Measurements from ENCODE around the gene ARFRP1.

Gene ARFRP1

GRCh38 chr20:63707558-63708300, at the start of gene ARFRP1, which contains the start of gene ZGPAT:
TSS of gene ARFRP1 (minus strand) at chr20:63707976. CDS start at chr20:63707091, 885 bp downstream.
TSS of gene ZGPAT (plus strand) at chr20:63708039. CDS start at chr20:63708581, 542 bp downstream.
- peak; percentile 80 to 84 for DNase-seq

- DNase-seq: no peak
Measured at GRCh38 chr20:63756648-63756991, 48.8 kb upstream of the ARFRP1 start.

- DNase-seq: no peak
Measured at GRCh38 chr20:63755933-63756647, 48.3 kb upstream of the ARFRP1 start.

- DNase-seq: no peak
Measured at GRCh38 chr20:63754008-63754407, 46.2 kb upstream of the ARFRP1 start.

- DNase-seq: no peak
Measured at GRCh38 chr20:63753381-63753780, 45.6 kb upstream of the ARFRP1 start.

GRCh38 chr20:63752411-63753101, 44.8 kb upstream of the ARFRP1 start:
- DNase-seq: no peak

GRCh38 chr20:63751471-63752271, 43.9 kb upstream of the ARFRP1 start:
- DNase-seq: peak in 1 of 2 donors; percentile 23

- DNase-seq: peak in 1 of 2 donors; percentile 46
Measured at GRCh38 chr20:63750807-63751470, 43.2 kb upstream of the ARFRP1 start.

GRCh38 chr20:63749597-63750508, 42.1 kb upstream of the ARFRP1 start:
- DNase-seq: no peak

- no peak for DNase-seq
Measured at GRCh38 chr20:63748934-63749270, 41.1 kb upstream of the ARFRP1 start.

GRCh38 chr20:63748070-63748933, 40.5 kb upstream of the ARFRP1 start:
- no peak for DNase-seq

- DNase-seq: no peak
Measured at GRCh38 chr20:63747622-63748069, 39.9 kb upstream of the ARFRP1 start.

GRCh38 chr20:63746751-63747315, 39.1 kb upstream of the ARFRP1 start:
- no peak for DNase-seq

GRCh38 chr20:63745961-63746731, 38.4 kb upstream of the ARFRP1 start:
- no peak for DNase-seq

GRCh38 chr20:63745424-63745805, 37.6 kb upstream of the ARFRP1 start:
- DNase-seq: no peak

GRCh38 chr20:63744574-63745423, 37.0 kb upstream of the ARFRP1 start:
- no peak for DNase-seq

- DNase-seq: no peak
Measured at GRCh38 chr20:63744158-63744557, 36.4 kb upstream of the ARFRP1 start.
